B cell (primary cell): ENCODE results near the gene PPM1N. TPM values are rescaled to one million over a fixed set of nuclear protein-coding genes. Genes with fewer than 3 reads are reported as not detected.

Source experiments
- ATAC-seq: fragments of 200-7000 bp; cut with Tn5 transposase; one replicate; pipeline ENCODE4 v1.10.0; 2021; ENCODE audit warnings: low read depth, mild to moderate bottlenecking, moderate number of reproducible peaks, moderate library complexity
- CTCF ChIA-PET: fragments of 350-600 bp; sonication (Branson Sonifier 250); formaldehyde crosslinking; loops from one replicate; lab custom pipeline; 2021; ENCODE audit warnings: antibody characterized with exemption, inconsistent platforms; lab: Charles Lee
- POLR2A ChIA-PET: fragments of 350-600 bp; sonication (Branson Sonifier 250); formaldehyde crosslinking; loops from one replicate; lab custom pipeline; 2021; ENCODE audit warnings: antibody characterized with exemption; lab: Charles Lee
- DNase-seq: peaks from one replicate; pipeline ENCODE4 v3.0.0; 2013
- H2AFZ ChIP-seq: 2 replicates; pipeline ENCODE4 v1.6.1; 2012; ENCODE audit warnings: mild to moderate bottlenecking, low read depth, low read length; ENCODE audit not compliant: insufficient read depth, poor library complexity, severe bottlenecking
- H3K27ac ChIP-seq, 2 donors: 1 replicate in 1 of 2; 2 replicates in 1 of 2; pipeline ENCODE4 v1.5.1; 2012 to 2013; ENCODE audit warnings: low read length in 2 of 2, mild to moderate bottlenecking in 2 of 2, moderate library complexity in 1 of 2
- H3K27me3 ChIP-seq, 4 experiments: fragments of 200-600 bp in 1 of 4; sonication (generic) in 1 of 4; replicated peaks in 1 of 4; 1 replicate in 2 of 4; 2 replicates in 2 of 4; pipeline versions ENCODE4 v1.6.1 to v1.7.0; 2013 to 2016; ENCODE audit warnings: low read length in 3 of 4, mild to moderate bottlenecking in 2 of 4, mixed read lengths in 1 of 4, moderate library complexity in 1 of 4; ENCODE audit not compliant: insufficient read depth in 4 of 4, control insufficient read depth in 3 of 4; ENCODE audit errors: control extremely low read depth in 1 of 4
- H3K36me3 ChIP-seq, 2 experiments: replicated peaks in 1 of 2; 1 replicate in 1 of 2; 2 replicates in 1 of 2; pipeline versions ENCODE4 v1.6.1 to v1.7.1; 2013; ENCODE audit warnings: low read length in 1 of 2; ENCODE audit not compliant: insufficient read depth in 2 of 2, control insufficient read depth in 1 of 2; ENCODE audit errors: control extremely low read depth in 1 of 2, extremely low read depth in 1 of 2
- H3K4me1 ChIP-seq, 2 donors: fragments of 200-600 bp in 1 of 2; sonication (generic) in 1 of 2; 1 replicate in 1 of 2; 2 replicates in 1 of 2; pipeline versions ENCODE4 v1.5.1 to v1.6.1; 2013 to 2017; ENCODE audit warnings: low read length in 2 of 2; ENCODE audit not compliant: control insufficient read depth in 2 of 2, insufficient read depth in 2 of 2
- H3K4me2 ChIP-seq: replicated peaks from 2 replicates; pipeline ENCODE3; 2012; ENCODE audit warnings: mild to moderate bottlenecking, low read depth, low read length; ENCODE audit not compliant: poor library complexity, severe bottlenecking
- H3K4me3 ChIP-seq, 5 experiments: fragments of 200-600 bp in 1 of 5; sonication (generic) in 1 of 5; 1 replicate in 3 of 5; 2 replicates in 2 of 5; pipeline versions ENCODE4 v1.5.1 to v1.7.0; 2011 to 2016; ENCODE audit warnings: low read length in 4 of 5, mild to moderate bottlenecking in 4 of 5, low read depth in 2 of 5, control low read depth in 1 of 5, moderate library complexity in 1 of 5; ENCODE audit not compliant: insufficient read depth in 1 of 5; ENCODE audit errors: control extremely low read depth in 1 of 5, extremely low read depth in 1 of 5
- H3K79me2 ChIP-seq: fragments of 200-600 bp; sonication (generic); one replicate; pipeline ENCODE4 v1.6.0; 2016; ENCODE audit warnings: low read length; ENCODE audit not compliant: control insufficient read depth, insufficient read depth
- H3K9ac ChIP-seq: fragments of 200-600 bp; sonication (generic); 2 replicates; pipeline ENCODE4 v1.6.1; 2017; ENCODE audit warnings: mild to moderate bottlenecking, low read length, moderate library complexity
- H3K9me3 ChIP-seq, 3 donors: one replicate each; pipeline versions ENCODE4 v1.6.1 to v1.7.1; 2013; ENCODE audit warnings: low read length in 2 of 3; ENCODE audit not compliant: control insufficient read depth in 2 of 3, insufficient read depth in 1 of 3; ENCODE audit errors: control extremely low read depth in 1 of 3
- H4K20me1 ChIP-seq: 2 replicates; pipeline ENCODE4 v1.6.0; 2012; ENCODE audit warnings: mild to moderate bottlenecking, low read length; ENCODE audit not compliant: insufficient read depth, control insufficient read depth, poor library complexity, severe bottlenecking
- H3K27ac Mint-ChIP-seq: one replicate; pipeline ENCODE4 v1.8.0; 2021; ENCODE audit warnings: mixed read lengths
- H3K27me3 Mint-ChIP-seq: one replicate; pipeline ENCODE4 v1.8.0; 2021; ENCODE audit warnings: mixed read lengths
- H3K4me1 Mint-ChIP-seq: one replicate; pipeline ENCODE4 v1.8.0; 2021; ENCODE audit warnings: mixed read lengths
- H3K4me3 Mint-ChIP-seq: one replicate; pipeline ENCODE4 v1.8.0; 2021; ENCODE audit warnings: mixed read lengths
- H3K9me3 Mint-ChIP-seq: one replicate; pipeline ENCODE4 v1.8.0; 2022; ENCODE audit warnings: mixed read lengths; ENCODE audit not compliant: insufficient read depth
- EZH2 ChIP-seq: IDR thresholded peaks from 2 replicates; pipeline ENCODE4 v1.6.1; 2012; ENCODE audit warnings: borderline replicate concordance, low read depth, mild to moderate bottlenecking, moderate library complexity, low read length; ENCODE audit not compliant: insufficient read depth, poor library complexity, severe bottlenecking
- WGBS: methylation state at CpG from one replicate; pipeline ENCODE4 v1.1.5; 2013; ENCODE audit warnings: missing lambda C conversion rate; ENCODE audit not compliant: insufficient coverage; 5-methylcytosine and 5-hydroxymethylcytosine counted together
- intact Hi-C: fragments of 100-400 bp; cut with micrococcal nuclease; formaldehyde crosslinking; loops from one replicate; pipeline ENCODE4 v1.10.0; 2022
- polyA plus RNA-seq: library from polyadenylated mRNA; depleted of rRNA; stranded (reverse); fragments of >200 nt; gene quantifications from 2 replicates; pipeline ENCODE4 v1.2.3, GENCODE V29; 2012
- total RNA-seq, 2 donors: library from RNA; stranded (reverse); fragments of 120-200 nt in 1 of 2; gene quantifications; 1 replicate in 1 of 2; 2 replicates in 1 of 2; pipeline versions ENCODE4 v1.2.3 to v1.2.4, GENCODE V29; 2013 to 2022
- TF ChIP-seq, protein P1 (sequence below): fragments of 200-600 bp; IDR thresholded peaks from one replicate; pipeline ENCODE4 v1.8.0; 2022; ENCODE audit warnings: antibody characterized with exemption, mild to moderate bottlenecking

Gene PPM1N
- total and polyA plus RNA-seq, 2 donors (not counting 1 experiment from before 2014, with no cell fraction given): 2.6 to 6.5 TPM

DNA sequence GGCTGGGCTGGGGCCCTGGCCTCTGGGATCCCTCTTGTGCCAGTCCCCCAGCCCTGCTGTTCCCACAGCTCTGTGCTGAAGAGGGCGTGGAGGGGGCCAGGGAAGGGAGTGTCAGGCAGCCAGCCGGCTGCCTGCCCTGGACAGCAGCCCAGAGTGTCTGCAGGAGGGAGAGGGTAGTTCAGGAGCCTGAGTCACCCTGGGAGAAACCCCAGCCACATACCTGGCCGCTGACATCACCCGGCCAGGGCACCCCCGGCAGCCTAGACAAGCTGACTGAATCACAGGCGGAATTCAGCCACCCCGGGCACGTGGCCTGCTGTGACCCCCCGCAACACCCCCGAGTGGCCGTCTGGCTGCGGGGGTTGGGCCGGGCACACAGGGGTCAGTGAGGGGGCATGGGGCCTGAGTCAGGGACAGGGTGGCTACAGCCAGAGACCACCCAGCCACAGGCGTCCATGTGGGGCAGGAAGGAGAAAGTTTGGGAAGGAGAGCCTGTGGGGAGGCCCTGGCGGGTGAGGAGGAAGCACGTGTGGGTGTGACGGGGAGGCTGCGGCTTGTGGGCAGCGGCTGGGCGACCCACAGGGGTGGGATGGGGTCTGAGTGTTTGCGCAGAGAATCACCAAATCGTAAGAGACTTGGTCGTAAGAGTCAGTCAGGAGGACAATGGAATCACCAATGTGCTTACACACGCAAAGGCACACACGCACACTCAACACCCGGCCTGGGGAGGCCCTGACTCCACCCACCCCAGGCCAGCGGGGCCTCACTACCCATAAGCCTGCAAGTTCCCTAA lies 42.3 kb upstream of the PPM1N start:
- H3K9me3 ChIP-seq: peaks cover 0 to 9% (median 0%) of the 10 kb centered on the region in 3 donors
- intact Hi-C loops: loop anchor here (1.0 kb wide), 1 partner anchor 8 kb away; no protein-coding TSS in a partner anchor
- H3K9ac ChIP-seq: no peak overlapping the region
- peaks cover 0 to 2% (median 0%) of the 10 kb centered on the region in 4 experiments for H3K27me3 ChIP-seq
- ATAC-seq (peak; percentile 56), DNase-seq (peak; percentile 90)
- peak overlapping the region in 1 of 5 experiments; percentile 3 for H3K4me3 ChIP-seq
- Mint-ChIP-seq H3K27ac (peak overlapping the region; percentile 77), H3K9me3 (no peaks in the 10 kb centered on the region), H3K4me3 (peak overlapping the region; percentile 60), H3K4me1 (peaks cover 43% of the 10 kb centered on the region), H3K27me3 (no peaks in the 10 kb centered on the region)
- CTCF ChIA-PET: interaction anchor here (0.8 to 2.2 kb wide), 4 partner anchors 10 to 22 kb away, joined by 3 to 13 read pairs (median 3); no protein-coding TSS in a partner anchor
- peak overlapping the region; percentile 59 for H2AFZ ChIP-seq
- H3K27ac ChIP-seq: peak overlapping the region in 1 of 2 donors; percentile 64
- TF ChIP-seq, protein P1, sequence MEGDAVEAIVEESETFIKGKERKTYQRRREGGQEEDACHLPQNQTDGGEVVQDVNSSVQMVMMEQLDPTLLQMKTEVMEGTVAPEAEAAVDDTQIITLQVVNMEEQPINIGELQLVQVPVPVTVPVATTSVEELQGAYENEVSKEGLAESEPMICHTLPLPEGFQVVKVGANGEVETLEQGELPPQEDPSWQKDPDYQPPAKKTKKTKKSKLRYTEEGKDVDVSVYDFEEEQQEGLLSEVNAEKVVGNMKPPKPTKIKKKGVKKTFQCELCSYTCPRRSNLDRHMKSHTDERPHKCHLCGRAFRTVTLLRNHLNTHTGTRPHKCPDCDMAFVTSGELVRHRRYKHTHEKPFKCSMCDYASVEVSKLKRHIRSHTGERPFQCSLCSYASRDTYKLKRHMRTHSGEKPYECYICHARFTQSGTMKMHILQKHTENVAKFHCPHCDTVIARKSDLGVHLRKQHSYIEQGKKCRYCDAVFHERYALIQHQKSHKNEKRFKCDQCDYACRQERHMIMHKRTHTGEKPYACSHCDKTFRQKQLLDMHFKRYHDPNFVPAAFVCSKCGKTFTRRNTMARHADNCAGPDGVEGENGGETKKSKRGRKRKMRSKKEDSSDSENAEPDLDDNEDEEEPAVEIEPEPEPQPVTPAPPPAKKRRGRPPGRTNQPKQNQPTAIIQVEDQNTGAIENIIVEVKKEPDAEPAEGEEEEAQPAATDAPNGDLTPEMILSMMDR: no peak
- no peak for TF ChIP-seq EZH2
- peaks cover 2% of the 10 kb centered on the region for H3K79me2 ChIP-seq
- POLR2A ChIA-PET: interaction anchor here (0.6 to 2.7 kb wide), 5 partner anchors 11 to 43 kb away, joined by 3 to 9 read pairs (median 3); partner anchors contain the start of gene FOSB
- no peaks in the 10 kb centered on the region for H4K20me1 ChIP-seq
- WGBS: 5% methylated on average over 21 of the region's 27 CpGs
- peaks cover 23 to 38% of the 10 kb centered on the region in 2 donors for H3K4me1 ChIP-seq
- peak overlapping the region; percentile 70 for H3K4me2 ChIP-seq
- H3K36me3 ChIP-seq: no peaks in the 10 kb centered on the region
